ENCODE results near the gene FBXO41.

FBXO41 gene, protein sequence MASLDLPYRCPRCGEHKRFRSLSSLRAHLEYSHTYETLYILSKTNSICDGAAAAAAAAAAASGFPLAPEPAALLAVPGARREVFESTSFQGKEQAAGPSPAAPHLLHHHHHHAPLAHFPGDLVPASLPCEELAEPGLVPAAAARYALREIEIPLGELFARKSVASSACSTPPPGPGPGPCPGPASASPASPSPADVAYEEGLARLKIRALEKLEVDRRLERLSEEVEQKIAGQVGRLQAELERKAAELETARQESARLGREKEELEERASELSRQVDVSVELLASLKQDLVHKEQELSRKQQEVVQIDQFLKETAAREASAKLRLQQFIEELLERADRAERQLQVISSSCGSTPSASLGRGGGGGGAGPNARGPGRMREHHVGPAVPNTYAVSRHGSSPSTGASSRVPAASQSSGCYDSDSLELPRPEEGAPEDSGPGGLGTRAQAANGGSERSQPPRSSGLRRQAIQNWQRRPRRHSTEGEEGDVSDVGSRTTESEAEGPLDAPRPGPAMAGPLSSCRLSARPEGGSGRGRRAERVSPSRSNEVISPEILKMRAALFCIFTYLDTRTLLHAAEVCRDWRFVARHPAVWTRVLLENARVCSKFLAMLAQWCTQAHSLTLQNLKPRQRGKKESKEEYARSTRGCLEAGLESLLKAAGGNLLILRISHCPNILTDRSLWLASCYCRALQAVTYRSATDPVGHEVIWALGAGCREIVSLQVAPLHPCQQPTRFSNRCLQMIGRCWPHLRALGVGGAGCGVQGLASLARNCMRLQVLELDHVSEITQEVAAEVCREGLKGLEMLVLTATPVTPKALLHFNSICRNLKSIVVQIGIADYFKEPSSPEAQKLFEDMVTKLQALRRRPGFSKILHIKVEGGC

GRCh38 chr2:73284296-73285158 is at the start of gene FBXO41:
FBXO41 (minus strand) TSS chr2:73284478; CDS start chr2:73269630, 14,848 bp downstream.
- H3K4me3 ChIP-seq (ENCODE audit: low read length) = peak within 1 kb of the TSS; percentile 81
- TF ChIP-seq ZNF274 (IDR thresholded peaks at IDR 0.05; ENCODE audit: low read depth, low read length) = no peak

- TF ChIP-seq ZNF274 (IDR thresholded peaks at IDR 0.05; ENCODE audit: low read depth, low read length) = no peak
- no peak overlapping the region for H3K4me3 ChIP-seq (ENCODE audit: low read length)
Observed at GRCh38 chr2:73334045-73334444, 49.8 kb upstream of the FBXO41 start.

- no peak overlapping the region for H3K4me3 ChIP-seq (ENCODE audit: low read length)
- TF ChIP-seq ZNF274 (IDR thresholded peaks at IDR 0.05; ENCODE audit: low read depth, low read length) = no peak
Observed at GRCh38 chr2:73333564-73333963, 49.3 kb upstream of the FBXO41 start.

DNA sequence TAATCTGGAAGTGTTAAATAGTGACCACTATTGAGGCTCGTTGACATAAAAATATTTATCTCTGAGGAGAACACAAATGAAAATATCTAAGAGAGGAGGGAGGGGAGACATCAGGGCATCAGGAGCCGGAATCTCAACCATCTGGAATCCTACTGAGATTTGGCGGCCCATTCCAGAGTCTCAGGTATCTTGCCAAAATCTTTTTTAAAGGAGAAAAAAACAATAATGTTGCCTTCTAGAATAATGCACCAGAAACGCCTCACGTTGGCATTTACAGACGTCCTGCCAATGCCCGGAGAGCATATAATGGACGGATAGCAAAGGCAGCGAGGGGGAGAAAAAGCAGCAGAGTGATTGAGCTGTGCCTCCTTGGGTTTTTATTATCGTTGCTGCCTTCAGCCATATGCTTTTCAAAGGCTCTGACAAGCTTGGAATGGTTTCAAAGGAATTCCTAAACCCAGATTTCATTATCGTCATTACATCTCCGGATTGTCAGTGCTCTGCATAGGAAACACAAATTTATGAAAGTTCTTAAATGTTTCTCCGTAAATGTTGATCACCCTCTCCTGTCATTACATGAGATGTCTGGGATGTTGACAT is 39.9 kb upstream of the FBXO41 start:
- TF ChIP-seq ZNF274 (IDR thresholded peaks at IDR 0.05; ENCODE audit: low read depth, low read length) = no peak
- no peak overlapping the region for H3K4me3 ChIP-seq (ENCODE audit: low read length)

- no peak for TF ChIP-seq ZNF274 (IDR thresholded peaks at IDR 0.05; ENCODE audit: low read depth, low read length)
- H3K4me3 ChIP-seq (ENCODE audit: low read length) = no peak overlapping the region
Observed at GRCh38 chr2:73323551-73323950, 39.3 kb upstream of the FBXO41 start.

- H3K4me3 ChIP-seq (ENCODE audit: low read length) = no peak overlapping the region
- TF ChIP-seq ZNF274 (IDR thresholded peaks at IDR 0.05; ENCODE audit: low read depth, low read length) = no peak
Observed at GRCh38 chr2:73314441-73314840, 30.2 kb upstream of the FBXO41 start.

- H3K4me3 ChIP-seq (ENCODE audit: low read length) = no peak overlapping the region
- no peak for TF ChIP-seq ZNF274 (IDR thresholded peaks at IDR 0.05; ENCODE audit: low read depth, low read length)
Observed at GRCh38 chr2:73307720-73308119, 23.4 kb upstream of the FBXO41 start.

GRCh38 chr2:73301636-73302035 is 17.4 kb upstream of the FBXO41 start:
- no peak for TF ChIP-seq ZNF274 (IDR thresholded peaks at IDR 0.05; ENCODE audit: low read depth, low read length)
- H3K4me3 ChIP-seq (ENCODE audit: low read length) = no peak overlapping the region

DNA sequence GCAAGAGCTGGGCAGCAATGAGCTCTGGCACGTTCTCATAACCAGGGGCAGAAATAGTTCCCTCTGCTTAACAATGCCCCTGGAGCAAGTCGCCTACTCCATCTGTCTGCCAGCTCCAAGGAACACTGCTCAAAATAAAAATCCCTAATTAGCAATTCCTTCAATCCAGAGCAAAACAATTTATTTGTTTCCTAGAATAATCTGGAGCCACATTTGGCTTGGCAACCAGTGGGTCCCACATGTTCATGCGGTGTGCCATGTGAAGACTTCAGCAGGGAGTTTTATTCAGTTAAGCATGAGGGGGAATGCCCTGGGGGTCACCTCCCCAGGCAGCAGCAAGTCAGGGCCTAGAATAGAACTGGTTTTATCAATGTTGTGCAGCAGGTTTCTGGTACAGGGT is 16.6 kb upstream of the FBXO41 start:
- no peak for TF ChIP-seq ZNF274 (IDR thresholded peaks at IDR 0.05; ENCODE audit: low read depth, low read length)
- H3K4me3 ChIP-seq (ENCODE audit: low read length) = no peak overlapping the region

DNA sequence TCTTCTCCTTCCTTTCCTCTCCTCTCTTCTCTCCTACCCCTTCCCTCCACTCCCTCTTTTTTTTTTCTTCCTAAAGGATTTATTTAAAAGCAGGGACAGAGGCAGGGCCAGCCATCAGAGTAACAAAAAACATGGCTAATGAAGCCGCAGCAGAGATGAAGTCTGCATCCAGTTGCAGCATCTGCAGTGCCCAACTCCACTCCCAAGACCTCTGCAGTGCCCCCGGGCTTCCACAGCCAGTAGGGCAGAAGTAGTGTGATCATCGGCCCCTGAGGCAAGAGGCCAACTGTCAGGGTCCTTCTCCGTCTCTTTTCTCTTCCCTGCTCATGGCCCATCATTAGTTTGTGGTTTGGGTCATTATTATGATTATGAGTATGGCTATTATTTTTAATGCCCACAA is 13.3 kb upstream of the FBXO41 start:
- no peak for TF ChIP-seq ZNF274 (IDR thresholded peaks at IDR 0.05; ENCODE audit: low read depth, low read length)
- H3K4me3 ChIP-seq (ENCODE audit: low read length) = no peak overlapping the region

DNA sequence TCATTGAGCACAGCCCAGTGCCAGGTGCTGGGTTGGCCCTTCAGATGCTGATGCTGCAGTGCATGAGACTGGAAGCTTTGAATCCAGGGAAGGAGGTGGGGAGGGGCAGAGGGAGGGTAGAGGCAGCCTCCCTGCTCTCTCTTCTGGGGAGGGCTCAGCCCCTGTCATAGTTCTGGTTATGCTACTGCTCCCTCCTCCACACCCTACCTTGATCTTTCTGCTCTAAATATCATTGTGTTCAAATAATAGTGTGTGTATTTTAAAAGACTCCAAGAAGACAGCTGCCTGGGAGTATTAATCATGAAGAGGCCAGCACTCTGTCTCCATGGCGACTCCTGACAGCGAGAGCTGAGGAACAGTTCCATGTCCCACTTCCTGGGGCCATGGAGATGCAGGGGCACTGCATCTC is 12.9 kb upstream of the FBXO41 start:
- TF ChIP-seq ZNF274 (IDR thresholded peaks at IDR 0.05; ENCODE audit: low read depth, low read length) = no peak
- no peak overlapping the region for H3K4me3 ChIP-seq (ENCODE audit: low read length)

DNA sequence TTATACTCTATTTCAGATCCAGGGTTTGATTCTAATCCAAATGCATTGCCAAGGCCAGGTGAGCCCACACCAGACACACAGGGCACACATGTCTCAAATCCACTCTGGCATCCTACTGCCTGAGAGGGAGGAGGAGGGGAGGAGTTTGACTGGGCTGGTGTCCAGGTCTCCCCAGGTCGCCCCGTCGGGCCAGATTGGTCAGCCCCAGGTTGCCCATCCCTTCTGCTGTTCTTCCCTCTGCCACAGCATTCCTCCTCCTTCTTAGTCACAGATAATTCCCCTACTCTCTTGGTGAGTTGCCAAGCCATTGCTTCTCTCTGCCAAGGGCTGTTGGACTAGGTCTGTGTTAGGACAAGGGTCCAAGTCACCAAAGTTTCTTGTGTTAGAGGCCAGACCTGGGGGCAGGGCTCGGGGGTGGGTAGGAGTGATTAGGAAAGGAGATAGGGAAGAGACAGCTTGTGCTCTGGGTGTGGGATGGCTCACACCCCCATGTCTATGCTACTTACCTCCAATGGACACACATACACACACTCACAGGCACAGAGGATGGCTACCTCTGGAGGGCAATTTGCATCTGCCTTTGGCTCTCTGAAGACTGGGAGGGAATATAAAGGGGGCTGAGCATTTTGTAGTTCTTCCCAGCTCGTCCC is 11.6 kb upstream of the FBXO41 start:
- H3K4me3 ChIP-seq (ENCODE audit: low read length) = no peak overlapping the region
- TF ChIP-seq ZNF274 (IDR thresholded peaks at IDR 0.05; ENCODE audit: low read depth, low read length) = no peak

DNA sequence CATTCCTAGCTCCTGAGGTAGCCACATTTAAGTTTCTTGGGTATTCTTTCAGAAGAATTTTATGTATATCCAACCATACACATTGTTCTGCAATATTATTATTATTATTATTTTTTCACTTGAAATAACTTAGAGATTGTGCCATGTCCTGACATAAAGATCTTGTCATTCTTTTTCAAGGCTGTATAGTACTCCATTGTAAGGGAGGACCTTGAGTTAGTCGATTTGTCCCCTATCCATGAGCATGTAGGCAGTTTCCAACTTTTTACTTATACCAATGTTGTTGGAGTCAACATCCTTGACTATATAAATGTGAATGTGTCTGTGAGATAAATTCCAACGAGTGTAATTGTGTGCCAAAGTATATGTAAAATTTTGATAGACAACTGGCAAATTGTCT is 10.0 kb upstream of the FBXO41 start:
- TF ChIP-seq ZNF274 (IDR thresholded peaks at IDR 0.05; ENCODE audit: low read depth, low read length) = no peak
- no peak overlapping the region for H3K4me3 ChIP-seq (ENCODE audit: low read length)
